Umbilical cord (tissue), 2 donors: ENCODE measurements around the gene FGF18. TPM values are rescaled to one million over a fixed set of nuclear protein-coding genes. Genes with fewer than 3 reads are reported as not detected.
A peak's percentile ranks its signal among the peaks of the same experiment; 100 is the strongest.
"Not testable (repeated sequence)": the region's sequence is repeated elsewhere in the genome, so short reads cannot be mapped to it uniquely, and the experiment has no call there.

Source experiments
- DNase-seq: peaks from one replicate; pipeline ENCODE4 v3.0.0-alpha.2; 2015; ENCODE audit warnings: low spot score
- total RNA-seq: library from RNA; depleted of rRNA; stranded (reverse); fragments of >200 nt; gene quantifications from one replicate; pipeline ENCODE4 v1.2.3, GENCODE V29; 2014; ENCODE audit warnings: low replicate concordance; ENCODE audit not compliant: insufficient read depth

FGF18 gene
- total RNA-seq, 1 donor from 2014 or later = 2.2 TPM

GRCh38 chr5:171400169-171400568 is 19.3 kb upstream of the FGF18 start:
- no peak for DNase-seq

- DNase-seq = no peak
Measured at GRCh38 chr5:171401167-171401947, 18.1 kb upstream of the FGF18 start.

DNA sequence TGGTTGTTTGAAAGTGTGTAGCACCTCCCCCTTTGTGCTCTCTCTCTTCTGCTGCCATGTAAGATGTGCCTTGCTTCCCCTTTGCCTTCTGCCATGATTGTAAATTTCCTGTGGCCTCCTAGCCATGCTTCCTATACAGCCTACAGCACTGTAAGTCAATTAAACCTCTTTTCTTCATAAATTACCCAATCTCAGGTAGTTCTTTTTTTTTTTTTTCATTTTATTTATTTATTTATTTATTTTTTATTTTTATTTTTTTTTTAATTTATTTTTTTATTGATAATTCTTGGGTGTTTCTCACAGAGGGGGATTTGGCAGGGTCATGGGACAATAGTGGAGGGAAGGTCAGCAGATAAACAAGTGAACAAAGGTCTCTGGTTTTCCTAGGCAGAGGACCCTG is 16.7 kb upstream of the FGF18 start:
- not testable (repeated sequence) for DNase-seq

GRCh38 chr5:171405615-171406014 is 13.8 kb upstream of the FGF18 start:
- no peak for DNase-seq

GRCh38 chr5:171407234-171407633 is 12.2 kb upstream of the FGF18 start:
- no peak for DNase-seq

DNA sequence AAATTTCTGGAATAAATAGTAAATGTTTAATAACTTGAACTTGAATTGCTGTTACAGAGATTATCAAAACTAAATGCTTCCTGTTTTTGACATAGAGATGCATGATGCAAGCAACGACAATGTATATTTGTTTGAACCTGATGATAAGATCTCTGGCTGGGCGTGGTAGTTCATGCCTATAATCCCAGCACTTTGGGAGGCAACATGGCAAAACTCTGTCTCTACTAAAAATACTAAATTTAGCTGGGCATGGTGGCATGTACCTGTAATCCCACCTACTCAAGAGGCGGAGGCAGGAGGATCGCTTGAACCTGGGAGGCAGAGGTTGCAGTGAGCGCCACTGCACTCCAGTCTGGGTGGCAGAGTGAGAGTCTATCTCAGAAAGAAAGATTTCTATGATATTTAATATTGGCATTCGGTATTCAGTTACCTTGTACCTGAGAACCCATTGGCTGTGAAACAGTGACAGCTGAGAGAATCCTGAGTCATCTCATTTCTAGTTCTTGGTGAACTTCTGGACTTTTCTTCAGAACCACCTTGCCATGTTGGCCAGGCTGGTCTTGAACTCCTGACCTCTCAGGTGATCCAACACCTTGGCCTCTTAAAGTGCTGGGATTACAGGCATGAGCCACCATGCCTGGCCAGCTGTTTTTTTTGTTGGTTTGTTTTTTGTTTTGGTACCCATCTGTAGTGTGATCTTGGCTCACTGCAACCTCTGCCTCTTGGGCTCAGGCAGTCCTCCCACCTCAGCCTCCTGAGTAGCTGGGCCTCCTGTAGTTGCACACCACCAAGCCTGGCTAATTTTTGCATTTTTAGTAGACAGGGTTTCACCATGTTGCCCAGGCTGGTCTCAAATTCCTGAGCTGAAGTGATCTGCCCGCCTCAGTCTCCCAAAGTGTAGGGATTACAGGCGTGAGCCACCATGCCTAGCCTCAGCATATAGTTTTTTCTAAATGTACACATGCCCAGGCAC is 10.0 kb upstream of the FGF18 start:
- DNase-seq = no peak

DNA sequence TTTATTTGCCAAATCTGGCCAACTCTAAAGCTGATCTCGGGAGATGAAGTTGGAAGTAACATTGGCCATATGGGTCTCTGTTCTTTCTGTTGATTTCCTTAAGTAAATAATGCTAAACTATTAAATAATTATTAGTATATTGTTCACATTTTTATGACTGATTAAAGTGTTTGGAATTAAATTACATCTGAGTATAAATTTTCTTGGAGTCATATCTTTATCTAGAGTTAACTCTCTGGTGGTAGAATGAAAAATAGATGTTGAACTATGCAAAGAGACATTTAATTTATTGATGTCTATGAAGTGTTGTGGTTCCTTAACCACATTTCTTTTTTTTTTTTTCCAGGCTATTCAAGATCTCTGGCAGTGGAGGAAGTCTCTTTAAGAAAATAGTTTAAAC is 9.3 kb upstream of the FGF18 start:
- DNase-seq = no peak

- DNase-seq = no peak
Measured at GRCh38 chr5:171412186-171412585, 7.3 kb upstream of the FGF18 start.

- no peak for DNase-seq
Measured at GRCh38 chr5:171413153-171413910, 6.1 kb upstream of the FGF18 start.

GRCh38 chr5:171413993-171414392 is 5.5 kb upstream of the FGF18 start:
- not testable (repeated sequence) for DNase-seq

DNA sequence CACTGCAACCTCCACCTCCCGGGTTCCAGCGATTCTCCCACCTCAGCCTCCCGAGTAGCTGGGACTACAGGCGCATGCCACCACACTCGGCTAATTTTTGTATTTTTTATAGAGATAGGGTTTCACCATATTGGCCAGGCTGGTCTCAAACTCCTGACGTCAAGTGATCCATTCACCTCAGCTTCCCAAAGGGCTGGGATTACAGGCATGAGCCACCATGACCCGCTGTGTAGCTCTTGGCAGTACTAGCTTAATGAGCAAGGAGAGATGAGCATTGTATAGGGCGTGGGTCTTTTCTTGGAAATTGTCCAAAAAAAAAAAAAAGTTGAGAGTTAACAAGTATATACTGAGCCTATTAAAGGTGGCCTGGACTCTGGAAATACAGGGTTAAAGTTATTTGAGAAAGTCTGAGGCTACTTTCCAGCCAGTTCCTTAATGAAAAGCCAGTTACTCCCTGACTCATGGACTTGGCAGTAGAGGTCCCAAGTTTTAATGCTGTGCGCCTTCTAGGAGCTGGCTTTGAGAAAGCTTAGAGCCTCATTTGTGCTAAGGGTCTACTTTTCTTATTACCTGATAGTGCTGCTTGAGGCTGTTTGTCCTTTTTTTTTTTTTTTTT is 4.2 kb upstream of the FGF18 start:
- peak; percentile 76 for DNase-seq

- DNase-seq = no peak
Measured at GRCh38 chr5:171416160-171417049, 3.0 kb upstream of the FGF18 start.

DNA sequence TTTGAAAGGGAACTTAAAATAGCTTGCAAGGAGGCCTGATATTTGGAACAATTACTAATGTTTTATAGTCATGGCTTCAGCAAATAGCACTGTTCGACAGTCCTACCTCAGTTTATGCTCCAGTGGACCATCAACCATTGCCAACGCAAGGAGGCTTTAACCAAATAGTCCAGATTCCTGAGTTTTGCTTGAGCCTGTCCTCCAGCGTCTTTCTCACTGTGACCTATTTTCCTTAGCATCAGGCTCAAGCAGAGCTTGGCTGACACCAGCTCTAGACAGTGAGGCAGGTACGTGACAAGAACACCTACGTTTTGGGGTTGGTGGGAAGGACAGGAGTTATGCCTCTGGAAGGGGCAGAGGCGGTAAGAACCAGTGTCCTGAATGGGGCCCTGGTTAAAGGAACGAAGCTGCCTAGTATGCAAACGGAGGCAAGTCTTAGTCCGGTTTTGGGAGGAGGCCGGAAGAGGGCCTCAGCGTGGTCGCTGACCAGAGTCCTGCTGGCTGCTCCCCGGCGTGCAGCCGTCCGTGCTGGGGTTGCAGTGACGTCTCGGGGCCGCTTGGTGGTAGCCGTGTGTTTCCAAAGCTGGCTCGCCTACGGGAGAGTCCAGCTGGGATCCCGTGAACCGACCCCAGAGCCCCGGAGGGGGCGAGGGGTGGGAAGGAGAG is 998 bp upstream of the FGF18 start:
- DNase-seq = peak; percentile 87

DNA sequence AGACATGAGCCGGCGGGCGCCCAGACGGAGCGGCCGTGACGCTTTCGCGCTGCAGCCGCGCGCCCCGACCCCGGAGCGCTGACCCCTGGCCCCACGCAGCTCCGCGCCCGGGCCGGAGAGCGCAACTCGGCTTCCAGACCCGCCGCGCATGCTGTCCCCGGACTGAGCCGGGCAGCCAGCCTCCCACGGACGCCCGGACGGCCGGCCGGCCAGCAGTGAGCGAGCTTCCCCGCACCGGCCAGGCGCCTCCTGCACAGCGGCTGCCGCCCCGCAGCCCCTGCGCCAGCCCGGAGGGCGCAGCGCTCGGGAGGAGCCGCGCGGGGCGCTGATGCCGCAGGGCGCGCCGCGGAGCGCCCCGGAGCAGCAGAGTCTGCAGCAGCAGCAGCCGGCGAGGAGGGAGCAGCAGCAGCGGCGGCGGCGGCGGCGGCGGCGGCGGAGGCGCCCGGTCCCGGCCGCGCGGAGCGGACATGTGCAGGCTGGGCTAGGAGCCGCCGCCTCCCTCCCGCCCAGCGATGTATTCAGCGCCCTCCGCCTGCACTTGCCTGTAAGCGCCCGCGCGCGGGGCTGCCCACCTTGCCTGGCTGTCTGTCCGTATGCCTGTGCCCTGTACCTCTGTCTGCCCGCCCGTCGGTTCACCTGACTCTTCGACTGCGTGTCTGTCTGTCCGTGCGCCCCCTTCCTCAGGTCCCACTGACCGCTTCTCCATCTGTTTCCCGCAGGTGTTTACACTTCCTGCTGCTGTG is 412 bp downstream of the FGF18 start:
- DNase-seq = peak; percentile 27

- DNase-seq = peak; percentile 92
Measured at GRCh38 chr5:171420431-171421241, 1.2 kb downstream of the FGF18 start.

- DNase-seq = no peak
Measured at GRCh38 chr5:171421331-171422262, 2.1 kb downstream of the FGF18 start.

DNA sequence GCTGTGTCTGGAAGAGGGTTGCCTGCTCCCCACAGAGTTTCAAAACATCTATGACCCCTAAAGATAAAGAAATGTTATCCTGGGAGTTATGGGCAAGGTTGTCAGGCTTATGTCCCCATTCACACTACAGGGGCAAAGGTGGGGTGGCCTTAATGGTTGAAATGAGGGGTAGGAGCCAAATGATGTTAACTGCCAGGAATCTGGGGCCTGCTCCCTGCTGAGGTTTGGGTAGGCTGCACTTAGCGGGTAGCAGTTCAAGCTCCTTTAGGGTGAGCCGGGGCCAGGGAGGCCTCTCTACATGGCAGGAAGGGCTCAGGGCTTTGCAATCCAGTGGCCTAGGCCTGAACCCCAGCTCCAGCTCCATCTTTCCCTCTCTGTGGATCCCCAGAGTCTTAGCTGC is 3.0 kb downstream of the FGF18 start:
- DNase-seq = no peak
